ENCODE measurements around the gene CUTA.
A peak's percentile ranks its signal among the peaks of the same experiment; 100 is the strongest.
"Not testable (repeated sequence)": the region's sequence is repeated elsewhere in the genome, so short reads cannot be mapped to it uniquely, and the experiment has no call there.

Gene CUTA

DNA sequence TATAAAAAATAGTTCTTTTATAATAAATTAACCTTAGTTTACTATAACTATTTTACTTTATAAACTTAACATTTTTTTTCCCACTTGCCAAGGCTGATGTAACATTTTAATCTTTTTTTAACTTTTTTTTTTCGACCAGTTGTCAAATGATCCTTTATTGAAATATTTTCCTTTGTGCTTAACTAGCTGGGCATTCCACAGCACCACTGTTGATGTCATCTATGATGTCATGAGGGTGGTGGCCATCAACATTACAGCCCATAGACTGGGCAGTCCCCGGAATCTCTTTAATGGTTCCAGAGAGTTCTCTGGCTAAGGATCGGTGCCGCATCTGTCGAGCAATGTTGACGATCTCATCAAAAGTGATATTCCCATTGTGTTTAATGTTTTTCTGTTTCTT is 18.0 kb downstream of the CUTA start:
- DNase-seq: not testable (repeated sequence)

DNA sequence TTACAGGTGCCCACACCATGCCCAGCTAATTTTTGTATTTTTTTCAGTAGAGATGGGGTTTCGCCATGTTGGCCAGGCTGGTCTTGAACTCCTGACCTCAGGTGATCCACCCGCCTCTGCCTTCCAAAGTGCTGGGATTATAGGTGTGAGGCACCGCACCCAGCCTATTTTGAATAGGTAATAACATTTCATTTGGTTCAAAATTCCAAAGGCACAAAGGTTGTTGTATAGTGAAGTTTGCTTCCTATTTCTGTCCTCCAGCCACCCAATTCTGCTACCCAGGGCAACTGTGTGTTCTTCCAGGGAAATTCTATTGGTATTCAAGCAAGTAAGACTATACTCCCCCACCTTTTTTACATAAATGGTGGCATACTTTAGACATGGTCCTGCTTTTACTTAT is 19.3 kb downstream of the CUTA start:
- DNase-seq: not testable (repeated sequence)

DNA sequence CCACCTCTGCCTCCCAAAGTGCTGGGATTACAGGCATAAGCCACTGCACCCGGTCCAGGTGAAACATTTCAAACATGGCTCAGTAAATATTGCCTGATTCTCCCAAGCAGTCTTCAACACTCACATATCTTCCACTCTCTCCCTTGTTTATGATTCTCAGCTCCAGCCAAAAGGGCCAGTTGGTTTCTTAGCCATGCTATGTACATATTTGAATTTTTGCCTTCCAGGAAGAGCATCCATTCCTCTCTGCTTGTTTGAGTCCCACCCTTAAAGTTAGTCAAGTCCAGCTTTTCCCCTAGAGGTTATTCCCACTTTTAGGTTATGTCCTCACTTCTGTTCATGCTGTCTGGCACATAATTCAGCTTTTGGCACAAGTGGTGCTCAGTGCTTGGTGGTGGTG is 20.4 kb downstream of the CUTA start:
- DNase-seq: no peak

DNA sequence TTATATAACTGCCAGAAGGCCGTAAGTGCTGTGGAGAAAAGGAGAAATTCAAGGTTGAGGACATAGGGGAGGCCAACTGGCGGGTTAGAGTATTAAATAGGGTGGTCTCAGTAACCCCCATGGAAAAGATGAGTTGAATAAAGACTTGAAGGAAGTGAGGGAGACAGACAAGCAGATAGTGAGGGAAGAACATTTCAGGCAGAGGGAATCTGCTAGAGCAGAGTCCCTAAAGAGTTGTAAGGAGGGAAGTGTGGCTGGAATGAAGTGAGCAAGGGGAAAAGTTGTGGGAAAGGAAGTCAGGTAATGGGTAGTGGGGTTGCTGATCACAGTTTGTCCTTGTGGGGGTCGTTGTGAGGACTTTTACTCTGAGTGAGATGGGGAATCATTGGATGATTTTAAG is 24.9 kb downstream of the CUTA start:
- DNase-seq: no peak

DNA sequence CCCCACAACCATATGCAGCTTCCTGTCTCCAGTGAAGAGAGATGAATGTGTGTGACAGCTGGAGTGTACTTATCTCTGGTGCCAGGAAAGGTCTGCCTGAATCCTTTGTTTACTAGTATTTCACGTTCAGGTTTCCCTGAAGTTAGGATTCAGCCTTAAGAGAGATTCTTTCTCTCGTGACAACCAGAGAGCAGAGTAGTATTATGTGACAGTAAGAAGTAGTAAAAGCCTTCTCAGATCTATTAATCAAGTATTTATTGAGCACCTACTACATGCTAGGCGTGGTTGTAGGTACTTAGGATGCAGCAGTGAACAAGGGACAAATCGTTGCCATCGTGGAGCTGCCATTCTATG is 25.3 kb downstream of the CUTA start:
- DNase-seq: no peak

DNA sequence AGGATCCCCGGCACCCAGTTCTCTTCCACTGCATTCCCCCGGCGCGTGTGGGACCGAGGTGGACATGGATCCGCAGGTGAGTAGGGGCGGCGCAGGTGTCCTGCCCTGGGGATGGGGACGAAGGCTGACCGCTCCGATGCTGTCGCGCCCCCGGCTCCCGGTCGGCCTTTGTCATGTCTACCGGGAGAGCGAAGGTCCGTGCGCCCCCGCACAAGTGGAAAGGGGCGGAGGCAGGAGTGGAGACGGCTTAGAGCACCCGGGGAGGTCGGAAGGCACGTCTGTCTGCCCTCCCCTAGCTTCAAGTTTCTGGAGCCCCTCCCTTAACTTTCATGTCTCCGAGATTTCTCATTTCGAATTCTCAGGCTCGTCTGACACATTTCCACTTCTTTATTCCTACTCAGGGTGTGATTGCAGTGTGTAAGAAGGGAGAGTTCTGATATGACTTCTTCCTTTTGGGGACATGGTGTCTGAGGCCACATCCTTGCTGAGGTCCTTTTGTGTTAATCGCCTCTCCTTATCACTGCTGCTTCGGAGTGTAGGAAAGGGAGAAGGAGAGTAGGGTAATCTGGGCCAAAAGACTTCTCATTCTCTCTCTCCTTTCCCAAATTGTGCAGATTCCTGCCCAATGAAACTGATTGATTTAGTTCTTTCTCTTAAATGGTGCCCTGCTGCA is 25.8 kb downstream of the CUTA start:
- no peak for DNase-seq

DNA sequence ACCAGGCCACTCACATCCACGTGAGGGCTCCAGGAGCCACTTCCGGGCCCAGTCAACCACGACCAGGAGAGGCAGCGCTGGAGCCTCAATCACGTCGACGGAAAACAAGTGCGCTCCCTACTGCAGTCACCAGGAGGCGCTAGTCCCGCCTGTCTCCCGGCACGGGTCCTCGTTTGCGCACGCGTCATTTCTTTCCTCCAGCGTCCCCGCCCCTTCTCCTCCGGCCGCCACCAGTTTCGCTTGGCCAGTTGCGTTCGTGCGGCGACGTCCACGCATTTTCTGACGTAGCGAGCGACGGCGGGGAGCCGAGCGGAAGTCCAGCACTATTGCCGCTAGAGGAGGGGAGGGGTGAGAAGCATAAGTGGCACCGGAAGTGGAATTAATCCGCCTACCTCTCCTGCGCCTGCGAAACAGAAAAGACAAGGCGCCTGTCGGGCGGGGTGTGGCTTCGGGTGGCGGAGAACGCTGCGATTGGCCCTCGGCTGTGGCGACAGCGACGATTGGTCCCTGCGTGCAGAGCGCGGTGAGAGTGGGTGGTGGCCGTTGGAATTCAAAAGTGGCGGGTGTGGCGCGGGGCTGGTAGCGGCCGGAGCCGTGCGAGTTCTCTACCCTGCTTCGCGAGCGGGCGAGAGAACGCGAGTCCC is 26.5 kb downstream of the CUTA start, which contains the start of gene KIFC1:
TSS of gene KIFC1 (plus strand) at position 546 of the 644 bp plus-strand sequence. CDS start 163 bp downstream, outside the sequence.
- DNase-seq: peak; percentile 98

DNA sequence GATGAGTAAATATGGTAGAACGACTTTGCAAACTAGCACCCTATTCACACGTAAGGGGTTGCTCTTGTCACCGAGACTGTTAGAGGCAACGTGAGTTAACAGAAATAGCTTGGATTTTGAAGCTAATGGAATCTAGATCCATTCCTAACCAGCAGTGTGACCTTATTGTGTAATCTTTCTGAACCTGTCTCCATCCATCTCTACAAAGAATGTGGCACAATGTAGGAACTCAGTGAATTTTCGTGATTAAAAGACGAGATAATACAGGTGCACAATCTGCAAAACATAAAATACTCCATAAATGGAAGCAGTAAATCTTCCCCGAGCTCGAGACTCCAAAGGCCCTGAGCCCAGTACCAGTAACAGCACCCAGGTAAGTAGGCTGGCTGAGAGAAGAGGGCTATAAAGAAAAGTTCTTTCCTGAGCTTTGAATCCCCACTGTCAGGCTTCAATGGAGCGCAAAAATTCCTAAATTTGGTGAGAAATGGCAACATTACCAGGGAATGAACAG is 27.1 kb downstream of the CUTA start:
- no peak for DNase-seq

DNA sequence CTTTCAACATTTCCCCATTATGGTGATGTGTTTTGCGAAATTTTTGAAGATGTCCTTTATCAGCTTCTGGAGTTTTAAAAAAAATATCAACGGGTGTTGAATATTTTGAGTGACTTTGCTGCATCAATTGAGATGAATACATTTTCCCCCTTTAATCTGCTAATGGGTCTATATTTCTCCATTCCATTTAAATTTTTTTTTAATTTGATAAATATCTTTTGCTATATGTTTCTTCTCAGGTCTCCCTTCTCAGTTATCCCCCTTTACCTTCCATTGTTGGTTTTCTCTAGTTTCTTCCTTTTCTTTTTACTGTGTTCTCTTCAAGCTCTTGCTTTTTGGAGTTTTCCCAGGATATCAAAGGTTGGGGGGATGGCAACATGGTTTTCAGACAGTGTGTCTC is 27.7 kb downstream of the CUTA start:
- DNase-seq: no peak

DNA sequence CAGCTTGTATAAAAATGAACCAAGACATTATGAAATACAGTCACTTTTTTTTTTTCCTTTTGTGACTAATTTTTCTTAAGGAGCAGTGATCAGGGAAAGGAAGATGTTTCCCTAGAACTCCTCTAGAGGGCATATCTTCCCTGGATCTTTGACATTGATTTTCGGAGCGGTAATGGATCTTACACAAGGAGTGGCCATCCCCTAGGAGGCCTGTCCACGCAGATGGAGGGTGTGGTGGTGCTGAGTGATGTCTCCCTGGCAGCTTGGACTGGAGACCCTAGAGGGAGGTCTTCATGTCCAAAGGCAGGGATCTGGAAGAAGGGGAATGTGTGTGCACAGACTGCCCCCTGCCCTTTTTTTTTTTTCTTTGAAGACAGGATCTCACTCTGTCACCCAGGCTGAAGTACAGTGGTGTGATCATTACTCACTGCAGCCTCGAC is 33.3 kb downstream of the CUTA start:
- no peak for DNase-seq

DNA sequence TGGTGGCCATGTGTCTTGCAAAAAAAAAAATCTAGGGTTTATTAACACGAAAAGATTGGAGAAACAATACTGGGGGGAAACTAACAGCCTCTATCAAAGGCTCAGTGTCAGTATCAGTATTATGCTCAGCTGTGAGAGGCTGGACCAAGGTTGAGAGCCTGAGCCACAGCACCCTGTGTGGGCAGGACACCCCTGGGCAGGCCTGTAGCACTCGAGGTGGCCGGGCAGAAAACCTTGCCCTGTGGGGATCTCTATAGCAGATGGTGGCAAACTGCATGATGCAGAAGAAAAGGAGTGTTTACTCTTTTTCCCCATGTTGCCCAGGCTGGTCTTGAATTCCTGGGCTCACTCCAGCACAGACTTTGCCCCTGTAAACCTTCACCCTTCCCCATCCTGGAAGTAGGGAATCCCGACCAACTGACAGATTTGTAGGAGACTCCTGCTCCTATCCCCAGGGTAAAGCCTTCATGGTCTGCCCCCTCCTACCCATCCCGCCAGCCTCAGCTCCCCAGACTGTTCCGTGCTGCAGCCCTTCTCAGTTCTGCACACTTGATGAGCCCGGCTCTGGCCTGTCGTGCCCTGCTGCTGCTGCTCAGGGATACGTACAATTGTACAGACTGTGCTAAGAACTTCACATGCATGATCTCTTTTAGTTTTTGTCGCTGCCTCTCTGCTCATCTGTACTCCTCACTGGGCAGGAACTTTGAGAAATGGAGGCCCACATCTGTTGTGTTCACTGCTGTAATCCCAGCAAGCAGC is 34.3 kb downstream of the CUTA start:
- no peak for DNase-seq

DNA sequence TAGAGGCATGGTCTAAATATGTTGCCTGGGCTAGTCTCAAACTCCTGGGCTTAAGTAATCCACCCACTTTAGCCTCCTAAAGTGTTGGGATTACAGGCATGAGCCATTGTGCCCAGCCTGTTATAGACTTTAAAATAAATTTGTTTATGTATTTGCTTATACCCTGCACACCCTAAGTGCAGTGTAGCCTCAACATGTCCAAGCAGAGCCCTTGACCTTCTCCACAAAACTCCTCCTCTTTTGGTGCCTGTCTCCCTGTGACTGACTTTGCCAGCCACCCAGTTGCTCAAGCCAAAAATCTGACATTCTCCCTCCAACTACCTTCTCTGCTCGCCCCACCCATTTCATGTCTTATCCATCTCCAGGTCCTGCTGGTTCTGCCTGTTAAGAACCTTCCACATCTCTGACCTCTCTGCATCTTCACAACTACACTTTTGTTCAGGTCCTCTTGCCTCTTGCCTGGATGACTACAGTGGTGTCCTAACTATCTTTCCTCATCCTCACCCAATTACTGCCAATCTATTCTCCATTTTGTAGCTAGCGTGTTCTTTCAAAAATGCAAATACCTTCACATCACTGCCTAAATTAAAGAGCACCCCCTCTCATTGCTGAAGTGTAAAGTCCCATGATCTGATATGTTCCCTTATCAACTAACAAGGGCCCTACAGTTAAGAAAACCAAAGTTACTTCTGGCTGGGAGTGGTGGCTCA is 37.5 kb downstream of the CUTA start:
- DNase-seq: no peak

DNA sequence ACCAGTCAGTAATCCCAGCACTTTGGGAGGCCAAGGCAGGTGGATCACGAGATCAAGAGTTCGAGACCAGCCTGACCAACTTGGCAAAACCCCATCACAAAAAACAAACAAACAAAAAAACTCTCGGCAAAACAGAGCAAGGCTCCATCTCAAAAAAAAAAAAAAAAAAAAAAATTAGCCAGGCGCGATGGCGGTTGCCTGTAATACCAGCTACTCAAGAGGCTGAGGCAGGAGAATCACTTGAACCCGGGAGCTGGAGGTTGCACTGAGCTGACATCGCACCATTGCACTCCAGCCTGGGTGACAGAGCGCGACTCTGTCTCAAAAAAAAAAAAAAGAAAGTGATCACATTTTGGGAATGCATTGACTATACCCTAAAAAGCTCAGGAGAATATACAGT is 38.7 kb downstream of the CUTA start:
- not testable (repeated sequence) for DNase-seq

DNA sequence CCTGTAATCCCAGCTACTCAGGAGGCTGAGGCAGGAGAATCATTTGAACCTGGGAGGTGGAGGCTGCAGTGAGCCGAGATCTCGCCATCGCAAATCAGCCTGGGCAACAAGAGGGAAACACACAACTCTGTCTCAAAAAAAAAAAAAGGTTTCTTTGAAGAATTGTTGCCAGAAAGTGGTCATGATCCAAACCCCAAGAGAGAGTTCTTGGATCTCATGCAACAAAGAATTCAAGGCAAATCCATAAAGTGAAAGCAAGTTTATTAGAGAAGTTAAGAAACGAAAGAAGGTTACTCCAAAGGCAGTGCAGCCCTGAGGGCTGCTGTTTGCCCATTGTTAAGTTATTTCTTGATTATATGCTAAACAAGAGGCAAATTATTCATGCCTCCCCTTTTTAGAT is 40.7 kb downstream of the CUTA start:
- DNase-seq: no peak

DNA sequence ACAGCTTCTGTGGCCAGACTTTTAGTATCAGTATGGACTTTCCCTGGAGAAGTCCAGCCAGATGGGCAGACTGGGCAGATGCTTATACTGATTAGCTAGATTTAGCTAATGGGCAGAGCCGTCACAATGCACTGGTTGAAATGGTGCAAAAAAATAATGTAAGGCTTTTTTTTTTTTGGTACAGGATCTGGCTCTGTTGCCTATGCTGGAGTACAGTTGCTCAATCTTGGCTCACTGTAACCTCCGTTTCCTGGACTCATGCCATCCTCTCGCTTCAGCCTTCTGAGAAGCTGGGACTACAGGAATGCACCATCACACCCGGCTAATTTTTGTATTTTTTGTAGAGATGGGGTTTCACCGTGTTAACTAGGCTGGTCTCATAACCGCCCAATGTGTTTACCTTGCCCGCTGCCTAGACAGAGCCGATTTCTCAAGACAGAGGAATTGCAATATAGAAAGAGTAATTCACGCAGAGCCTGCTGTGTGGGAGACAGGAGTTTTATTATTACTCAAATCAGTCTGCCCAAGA is 42.7 kb downstream of the CUTA start:
- DNase-seq: no peak

DNA sequence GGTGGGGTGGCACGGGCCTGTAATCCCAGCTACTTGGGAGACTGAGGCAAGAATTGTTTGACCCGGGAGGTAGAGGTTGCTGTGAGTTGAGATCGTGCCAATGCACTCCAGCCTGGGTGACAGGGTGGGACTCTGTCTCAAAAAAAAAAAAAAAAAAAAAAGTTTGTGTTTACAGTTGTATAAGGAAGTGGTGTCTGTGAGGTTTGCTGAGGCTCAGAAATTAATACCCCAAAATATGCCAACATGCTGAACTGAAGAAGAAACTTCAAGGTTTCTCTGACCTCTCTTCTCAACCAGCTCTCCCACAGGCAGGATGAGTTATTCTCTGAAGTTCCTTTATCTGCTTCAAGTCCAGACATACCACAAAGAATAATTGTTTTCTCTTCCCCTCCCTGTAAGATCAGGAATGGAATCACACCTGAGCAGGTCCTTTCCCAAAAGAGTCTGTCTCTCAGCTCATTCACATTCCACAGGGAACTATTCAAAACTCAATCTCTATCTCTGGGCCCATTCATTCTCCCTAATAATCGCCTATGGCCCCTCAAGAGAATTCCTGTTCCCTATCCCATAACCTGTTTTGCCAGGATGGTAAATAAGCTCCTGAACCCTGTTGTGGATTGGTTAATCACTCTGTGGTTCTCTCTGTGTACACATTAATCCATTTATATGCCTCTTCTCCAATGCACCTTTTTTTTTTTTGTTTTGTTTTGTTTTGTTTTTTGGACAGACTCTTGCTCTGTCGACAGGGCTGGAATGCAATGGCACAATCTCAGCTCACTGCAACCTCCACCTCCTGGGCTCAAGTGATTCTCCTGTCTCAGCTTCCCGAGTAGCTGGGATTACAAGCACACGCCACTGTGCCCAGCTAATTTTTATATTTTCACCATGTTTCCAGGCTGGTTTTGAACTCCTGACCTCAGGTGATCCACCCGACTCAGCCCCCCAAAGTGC is 43.7 kb downstream of the CUTA start:
- DNase-seq: no peak

DNA sequence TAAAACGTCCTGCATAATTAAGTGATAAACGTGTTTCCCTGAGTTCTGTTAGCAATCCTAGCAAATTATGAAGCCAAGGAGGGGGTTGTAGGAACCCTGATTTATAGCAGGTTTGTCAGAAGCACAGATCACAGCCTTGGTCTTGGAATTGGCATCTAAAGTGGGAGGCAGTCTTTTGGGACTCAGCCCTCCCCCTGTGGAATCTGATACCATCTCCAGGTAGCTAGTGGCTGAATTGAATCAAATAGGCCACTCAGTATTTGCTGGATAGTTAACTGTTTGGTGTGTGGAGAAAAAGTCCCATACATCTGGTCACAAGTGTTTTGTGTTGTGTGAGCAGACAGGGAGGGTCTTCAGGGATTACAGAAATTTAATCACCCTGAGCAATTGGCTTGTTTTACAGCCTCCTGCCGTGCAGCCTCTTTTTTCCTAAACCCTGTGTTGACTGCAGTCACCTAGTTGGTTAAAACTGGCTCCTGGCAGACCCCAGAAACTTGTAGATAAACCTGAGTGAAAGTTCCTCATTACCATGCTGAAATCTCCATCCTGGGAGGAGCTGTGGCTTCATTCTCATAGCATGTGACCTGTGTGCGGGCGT is 45.3 kb downstream of the CUTA start:
- DNase-seq: no peak

DNA sequence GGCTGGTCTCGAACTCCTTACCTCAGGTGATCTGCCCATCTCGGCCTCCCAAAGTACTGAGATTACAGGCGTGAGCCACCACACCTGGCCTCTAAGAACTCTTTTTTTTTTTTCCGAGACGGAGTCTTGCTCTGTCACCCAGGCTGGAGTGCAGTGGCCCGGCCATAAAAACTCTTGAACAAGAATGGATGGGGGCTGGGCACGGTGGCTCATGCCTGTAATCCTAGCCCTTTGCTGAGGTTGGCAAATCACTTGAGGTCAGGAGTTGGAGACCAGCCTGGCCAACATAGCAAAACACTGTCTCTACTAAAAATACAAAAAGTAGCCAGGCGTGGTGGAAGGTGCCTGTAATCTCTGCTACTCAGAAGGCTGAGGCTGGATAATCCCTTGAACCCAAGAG is 46.0 kb downstream of the CUTA start:
- not testable (repeated sequence) for DNase-seq

DNA sequence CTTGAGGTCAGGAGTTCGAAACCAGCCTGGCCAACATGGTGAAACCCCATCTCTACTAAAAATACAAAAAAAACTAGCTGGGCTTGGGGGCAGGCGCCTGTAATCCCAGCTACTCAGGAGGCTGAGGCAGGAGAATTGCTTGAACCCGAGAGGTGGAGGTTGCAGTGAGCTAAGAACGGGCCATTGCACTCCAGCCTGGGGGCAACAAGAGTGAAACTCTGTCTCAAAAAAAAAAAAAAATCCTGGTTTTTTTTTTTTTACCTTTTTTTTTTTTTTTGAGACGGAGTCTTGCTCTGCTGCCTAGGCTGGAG is 50.2 kb downstream of the CUTA start:
- DNase-seq: not testable (repeated sequence)

DNA sequence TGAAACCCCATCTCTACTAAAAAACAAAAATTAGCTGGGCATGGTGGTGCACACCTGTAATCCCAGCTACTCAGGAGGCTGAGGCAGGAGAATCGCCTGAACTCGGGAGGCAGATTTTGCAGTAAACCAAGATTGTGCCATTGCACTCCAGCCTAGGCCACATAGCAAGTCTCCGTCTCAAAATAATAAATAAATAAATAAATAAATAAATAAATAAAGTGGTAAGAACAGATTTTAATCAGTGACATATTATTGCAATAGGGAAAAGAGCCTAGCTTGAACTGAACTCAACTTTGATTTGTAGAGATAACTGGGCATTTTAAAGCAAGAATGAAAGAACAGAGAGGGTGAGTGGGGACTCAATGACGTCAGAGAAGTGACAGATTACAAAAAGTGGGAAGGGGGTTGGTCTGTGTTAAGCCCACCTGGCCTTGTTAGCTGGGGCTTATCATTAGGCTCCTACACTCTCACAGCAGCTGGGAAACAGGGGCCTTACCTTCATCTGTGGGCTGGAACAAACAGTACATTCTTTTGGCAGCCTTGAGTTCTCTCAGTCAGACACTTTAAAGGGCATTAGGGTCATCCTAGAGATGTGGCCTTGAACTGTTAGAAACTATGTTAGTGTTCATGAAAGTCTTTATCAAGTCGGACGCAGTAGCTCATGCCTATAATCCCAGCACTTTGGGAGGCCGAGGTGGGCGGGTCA is 50.7 kb downstream of the CUTA start:
- DNase-seq: no peak
